H1 (cell line): ENCODE results near the gene NUTM2E.
"Not testable (repeated sequence)": the region's sequence is repeated elsewhere in the genome, so short reads cannot be mapped to it uniquely, and the experiment has no call there.

ENCODE experiments used
- BRCA1 ChIP-seq: IDR thresholded peaks from 2 replicates; pipeline ENCODE4 v1.6.1; 2012; ENCODE audit warnings: low read depth, low read length, improper control_type of control experiment
- GABPA ChIP-seq: IDR thresholded peaks from 2 replicates; pipeline ENCODE4 v1.6.1; 2011; ENCODE audit warnings: mild to moderate bottlenecking, low read length, moderate library complexity, borderline replicate concordance; ENCODE audit not compliant: insufficient read depth
- JUN ChIP-seq: IDR thresholded peaks from 2 replicates; pipeline ENCODE4 v1.6.1; 2011; ENCODE audit warnings: low read depth, mild to moderate bottlenecking, improper control_type of control experiment, low read length
- MAFK ChIP-seq: IDR thresholded peaks from 2 replicates; pipeline ENCODE4 v1.6.1; 2012; ENCODE audit warnings: low read depth, mild to moderate bottlenecking, improper control_type of control experiment, low read length
- PHF8 ChIP-seq: fragments of 200-600 bp; sonication (generic); conservative IDR thresholded peaks from 2 replicates; pipeline ENCODE4 v1.7.1; 2012; ENCODE audit warnings: low read depth, mild to moderate bottlenecking, inconsistent platforms, low read length, moderate library complexity
- POLR2A ChIP-seq, 2 experiments: IDR thresholded peaks; 1 replicate in 1 of 2; 2 replicates in 1 of 2; pipeline ENCODE4 v1.6.1; 2011; ENCODE audit warnings: low read depth in 2 of 2, low read length in 2 of 2, mild to moderate bottlenecking in 2 of 2; ENCODE audit errors: control extremely low read depth in 1 of 2
- RAD21 ChIP-seq, 2 experiments: IDR thresholded peaks in 1 of 2; conservative IDR thresholded peaks in 1 of 2; 2 replicates each; pipeline ENCODE4 v1.6.1; 2011; ENCODE audit warnings: low read depth in 2 of 2, low read length in 2 of 2, improper control_type of control experiment in 1 of 2, inconsistent platforms in 1 of 2, mild to moderate bottlenecking in 1 of 2, moderate library complexity in 1 of 2
- SP1 ChIP-seq: IDR thresholded peaks from 2 replicates; pipeline ENCODE4 v1.6.1; 2011; ENCODE audit warnings: low read depth, low read length
- TF ChIP-seq, protein P1 (sequence below), 3 experiments: IDR thresholded peaks; 1 replicate in 2 of 3; 2 replicates in 1 of 3; pipeline versions ENCODE4 v1.5.1 to v1.6.1; 2011; ENCODE audit warnings: low read length in 3 of 3, mild to moderate bottlenecking in 3 of 3, inconsistent platforms in 2 of 3, low read depth in 1 of 3, moderate library complexity in 1 of 3; ENCODE audit not compliant: insufficient read depth in 1 of 3; ENCODE audit errors: control extremely low read depth in 1 of 3

DNA sequence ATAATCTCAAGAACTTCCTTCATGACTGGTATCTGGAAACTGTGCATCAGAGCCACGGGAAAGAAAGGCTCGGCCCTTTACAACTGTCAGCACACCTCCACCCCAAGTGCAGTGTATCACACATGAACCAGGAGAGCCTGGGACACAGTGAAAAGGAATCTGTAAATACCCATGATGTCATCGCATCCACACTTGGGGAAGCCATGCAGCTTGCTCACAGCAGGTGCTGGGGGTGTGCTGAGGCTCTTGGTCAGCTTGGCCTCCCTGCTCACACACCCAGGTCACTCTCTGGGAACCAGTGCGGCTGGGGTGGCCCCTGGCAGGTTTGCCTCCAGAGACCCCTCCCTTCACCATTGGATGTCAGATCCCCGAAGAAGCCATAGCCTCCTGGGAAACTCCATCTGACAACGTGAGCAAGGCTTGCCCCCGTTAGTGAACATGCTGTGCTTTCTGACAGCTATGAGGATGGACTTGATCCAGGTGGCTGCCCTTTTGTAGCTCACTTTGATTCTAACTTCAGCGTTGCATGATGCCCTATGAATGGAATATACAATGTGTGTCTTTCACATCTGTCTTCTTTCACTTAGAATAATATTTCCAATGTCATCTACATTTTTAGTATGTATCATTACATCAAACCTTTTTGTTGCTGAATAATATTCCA lies 26.8 kb downstream of the NUTM2E start:
- TF ChIP-seq, protein P1, sequence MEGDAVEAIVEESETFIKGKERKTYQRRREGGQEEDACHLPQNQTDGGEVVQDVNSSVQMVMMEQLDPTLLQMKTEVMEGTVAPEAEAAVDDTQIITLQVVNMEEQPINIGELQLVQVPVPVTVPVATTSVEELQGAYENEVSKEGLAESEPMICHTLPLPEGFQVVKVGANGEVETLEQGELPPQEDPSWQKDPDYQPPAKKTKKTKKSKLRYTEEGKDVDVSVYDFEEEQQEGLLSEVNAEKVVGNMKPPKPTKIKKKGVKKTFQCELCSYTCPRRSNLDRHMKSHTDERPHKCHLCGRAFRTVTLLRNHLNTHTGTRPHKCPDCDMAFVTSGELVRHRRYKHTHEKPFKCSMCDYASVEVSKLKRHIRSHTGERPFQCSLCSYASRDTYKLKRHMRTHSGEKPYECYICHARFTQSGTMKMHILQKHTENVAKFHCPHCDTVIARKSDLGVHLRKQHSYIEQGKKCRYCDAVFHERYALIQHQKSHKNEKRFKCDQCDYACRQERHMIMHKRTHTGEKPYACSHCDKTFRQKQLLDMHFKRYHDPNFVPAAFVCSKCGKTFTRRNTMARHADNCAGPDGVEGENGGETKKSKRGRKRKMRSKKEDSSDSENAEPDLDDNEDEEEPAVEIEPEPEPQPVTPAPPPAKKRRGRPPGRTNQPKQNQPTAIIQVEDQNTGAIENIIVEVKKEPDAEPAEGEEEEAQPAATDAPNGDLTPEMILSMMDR (IDR thresholded peaks at IDR 0.05; ENCODE audit: control extremely low read depth in 1 of 3, insufficient read depth in 1 of 3, low read depth in 1 of 3, low read length in 3 of 3): not testable (repeated sequence)
- not testable (repeated sequence) for TF ChIP-seq JUN; BRCA1; MAFK; RAD21 (IDR thresholded peaks at IDR 0.05 in 1 of 2, conservative IDR thresholded peaks at IDR 0.05 in 1 of 2; ENCODE audit: low read depth in 2 of 2, low read length in 2 of 2); GABPA; SP1; PHF8; POLR2A (IDR thresholded peaks at IDR 0.05; ENCODE audit: control extremely low read depth in 1 of 2, low read depth in 2 of 2, low read length in 2 of 2)
